NB4 (cell line): ENCODE measurements around the gene GNG8.

Source experiments
- DNase-seq: peaks from one replicate; pipeline ENCODE4 v3.0.0; 2010; ENCODE audit warnings: low read depth
- H3K4me3 ChIP-seq: one replicate; pipeline ENCODE4 v1.5.1; 2011; ENCODE audit warnings: mild to moderate bottlenecking, low read depth, low read length, moderate library complexity
- MYC ChIP-seq: IDR thresholded peaks from 2 replicates; pipeline ENCODE4 v1.6.1; 2011; ENCODE audit warnings: low read depth, low read length
- POLR2A ChIP-seq: IDR thresholded peaks from 2 replicates; pipeline ENCODE4 v1.6.1; 2011; ENCODE audit warnings: mild to moderate bottlenecking; ENCODE audit not compliant: insufficient read length; ENCODE audit errors: extremely low read depth
- TF ChIP-seq, protein P1 (sequence below): IDR thresholded peaks from one replicate; pipeline ENCODE4 v1.5.1; 2012; ENCODE audit warnings: low read depth, low read length
- TF ChIP-seq, protein P2 (sequence below): IDR thresholded peaks from 2 replicates; pipeline ENCODE4 v1.6.1; 2011; ENCODE audit warnings: low read depth, low read length

GNG8 gene

DNA sequence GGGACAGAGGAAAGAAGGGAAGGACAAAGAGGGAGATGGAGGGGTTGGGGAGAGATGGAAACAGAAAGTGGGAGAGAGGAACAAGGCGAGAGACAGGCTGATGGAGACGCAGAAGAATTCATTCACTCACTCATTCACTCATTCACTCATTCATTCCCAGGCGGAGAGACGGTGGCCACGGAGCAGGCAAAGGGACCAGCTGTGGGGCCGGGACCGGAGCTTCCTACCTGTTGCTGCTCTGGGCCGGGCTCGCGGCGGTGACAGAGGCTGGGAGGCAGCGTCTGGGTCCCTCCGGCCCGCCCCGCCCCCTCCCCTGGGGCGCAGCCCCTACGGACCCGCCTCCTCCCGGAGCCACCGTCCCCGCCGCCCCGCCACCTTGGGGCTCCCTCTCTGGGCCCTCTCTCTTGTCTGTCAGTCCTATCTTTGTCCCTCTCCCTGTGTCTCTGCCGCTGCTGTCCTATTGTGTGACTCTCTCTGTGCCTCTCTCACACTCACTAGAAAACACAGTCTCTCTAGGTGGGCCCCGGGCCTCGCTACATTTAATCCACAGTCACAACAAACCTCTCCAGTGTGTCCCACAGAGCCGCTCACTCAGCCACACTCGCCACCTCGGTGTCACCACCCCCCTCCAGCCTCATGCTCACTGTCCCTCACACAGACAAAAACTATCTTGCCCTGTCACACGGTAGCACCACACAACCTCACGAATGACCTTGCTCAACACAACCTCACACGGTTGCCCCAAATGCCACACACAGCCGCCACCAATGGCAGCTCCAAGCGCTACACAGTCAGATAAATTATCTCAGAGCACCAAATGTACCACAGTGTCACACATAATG lies at the start of gene GNG8:
TSS of gene GNG8 (minus strand) at position 283 of the 842 bp plus-strand sequence. CDS start 1,520 bp downstream, outside the sequence.
- TF ChIP-seq, protein P1, sequence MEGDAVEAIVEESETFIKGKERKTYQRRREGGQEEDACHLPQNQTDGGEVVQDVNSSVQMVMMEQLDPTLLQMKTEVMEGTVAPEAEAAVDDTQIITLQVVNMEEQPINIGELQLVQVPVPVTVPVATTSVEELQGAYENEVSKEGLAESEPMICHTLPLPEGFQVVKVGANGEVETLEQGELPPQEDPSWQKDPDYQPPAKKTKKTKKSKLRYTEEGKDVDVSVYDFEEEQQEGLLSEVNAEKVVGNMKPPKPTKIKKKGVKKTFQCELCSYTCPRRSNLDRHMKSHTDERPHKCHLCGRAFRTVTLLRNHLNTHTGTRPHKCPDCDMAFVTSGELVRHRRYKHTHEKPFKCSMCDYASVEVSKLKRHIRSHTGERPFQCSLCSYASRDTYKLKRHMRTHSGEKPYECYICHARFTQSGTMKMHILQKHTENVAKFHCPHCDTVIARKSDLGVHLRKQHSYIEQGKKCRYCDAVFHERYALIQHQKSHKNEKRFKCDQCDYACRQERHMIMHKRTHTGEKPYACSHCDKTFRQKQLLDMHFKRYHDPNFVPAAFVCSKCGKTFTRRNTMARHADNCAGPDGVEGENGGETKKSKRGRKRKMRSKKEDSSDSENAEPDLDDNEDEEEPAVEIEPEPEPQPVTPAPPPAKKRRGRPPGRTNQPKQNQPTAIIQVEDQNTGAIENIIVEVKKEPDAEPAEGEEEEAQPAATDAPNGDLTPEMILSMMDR, result no peak
- TF ChIP-seq POLR2A (no peak), MYC (no peak)
- TF ChIP-seq, protein P2, sequence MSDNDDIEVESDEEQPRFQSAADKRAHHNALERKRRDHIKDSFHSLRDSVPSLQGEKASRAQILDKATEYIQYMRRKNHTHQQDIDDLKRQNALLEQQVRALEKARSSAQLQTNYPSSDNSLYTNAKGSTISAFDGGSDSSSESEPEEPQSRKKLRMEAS, result no peak
- no peak within 1 kb of the TSS for H3K4me3 ChIP-seq
- DNase-seq, result no peak

DNA sequence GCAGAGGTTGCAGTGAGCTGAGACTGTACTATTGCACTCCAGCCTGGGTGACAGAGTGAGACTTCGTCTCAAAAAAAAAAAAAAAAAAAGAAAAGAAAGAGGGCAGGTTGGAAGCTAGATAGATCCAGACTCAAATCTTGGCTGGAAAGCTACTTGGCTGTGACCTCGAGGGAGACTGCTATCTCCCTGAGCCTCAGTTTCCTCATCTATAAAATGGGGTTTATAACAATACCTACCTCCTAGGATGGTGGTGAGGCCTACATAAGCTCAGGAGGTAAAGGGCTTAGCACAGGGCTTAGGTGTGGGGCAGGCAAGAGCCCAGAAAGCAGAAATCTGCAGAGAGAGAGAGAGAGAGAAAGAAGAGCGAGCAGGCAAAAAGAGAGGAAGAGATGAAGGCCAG lies 49.2 kb upstream of the GNG8 start:
- TF ChIP-seq, protein P2, result no peak
- no peak for DNase-seq
- H3K4me3 ChIP-seq, result no peak overlapping the region

DNA sequence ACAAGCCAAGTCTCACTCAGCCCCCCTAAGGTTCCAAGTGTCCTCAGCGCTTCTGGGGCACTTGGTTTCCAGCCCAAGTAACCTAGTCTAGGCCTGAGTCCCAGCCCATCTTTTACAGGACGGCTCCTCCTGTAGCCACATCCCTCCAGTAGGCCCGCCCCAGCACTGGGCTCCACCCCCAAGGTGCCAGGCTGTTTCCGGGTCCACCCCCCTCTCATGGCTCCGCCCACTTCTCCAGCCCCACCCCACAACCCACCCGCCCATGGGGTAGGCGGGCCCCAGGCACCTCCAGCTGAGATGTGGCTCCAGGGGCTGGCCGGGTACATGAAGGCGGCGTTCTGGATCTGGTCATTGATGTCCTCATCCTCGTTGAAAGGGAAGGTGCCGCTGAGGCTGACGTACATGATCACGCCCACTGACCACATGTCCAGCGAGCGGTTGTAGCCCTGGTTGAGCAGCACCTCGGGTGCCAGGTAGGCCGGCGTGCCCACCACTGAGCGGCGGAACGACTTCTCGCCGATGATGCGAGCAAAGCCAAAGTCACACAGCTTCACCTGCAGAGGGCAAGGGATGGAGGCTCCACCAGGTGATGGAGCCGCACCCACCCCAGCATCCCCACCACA lies 42.2 kb upstream of the GNG8 start:
- H3K4me3 ChIP-seq, result no peak overlapping the region
- TF ChIP-seq, protein P2, result no peak
- TF ChIP-seq MYC, result no peak
- no peak for TF ChIP-seq POLR2A
- TF ChIP-seq, protein P1, result no peak
- DNase-seq, result peak; percentile 77

DNA sequence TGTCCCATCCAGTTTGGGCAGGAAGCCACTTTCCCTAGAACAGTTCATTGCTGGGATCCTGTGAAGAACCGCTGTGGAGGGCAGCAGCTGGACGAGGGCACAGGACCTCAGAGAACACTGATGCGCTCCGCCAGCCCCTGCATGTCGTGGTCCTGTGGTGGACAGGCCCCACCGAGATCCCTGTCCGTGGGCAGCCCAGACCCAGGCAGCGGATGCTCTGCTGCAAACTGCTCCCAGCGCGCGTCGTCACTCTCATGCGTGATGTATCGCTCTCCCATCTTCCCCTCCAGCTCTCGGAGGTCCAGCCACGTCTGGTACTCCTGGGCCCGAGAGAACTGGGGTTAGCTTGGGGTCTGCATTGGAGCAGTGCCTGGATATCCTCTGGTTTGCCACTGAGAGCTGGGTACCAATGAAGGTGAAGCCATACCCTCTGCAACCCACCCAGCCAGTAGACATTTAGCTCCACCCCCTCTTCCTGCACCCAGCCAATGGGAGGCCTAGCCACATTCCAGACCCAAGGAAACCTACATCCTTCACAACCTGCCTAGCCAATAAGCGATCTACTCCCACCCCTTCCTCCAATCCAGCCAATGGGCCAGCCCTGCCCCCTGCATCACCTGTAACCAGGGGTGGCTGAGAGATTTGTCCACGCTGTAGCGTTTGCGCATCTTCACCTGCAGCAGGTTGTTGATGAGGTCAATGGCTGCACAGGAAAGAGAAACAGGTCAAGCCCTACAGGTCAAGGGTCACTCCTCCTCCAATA lies 38.6 kb upstream of the GNG8 start:
- TF ChIP-seq, protein P2, result no peak
- TF ChIP-seq, protein P1, result no peak
- no peak overlapping the region for H3K4me3 ChIP-seq
- peak; percentile 49 for DNase-seq

DNA sequence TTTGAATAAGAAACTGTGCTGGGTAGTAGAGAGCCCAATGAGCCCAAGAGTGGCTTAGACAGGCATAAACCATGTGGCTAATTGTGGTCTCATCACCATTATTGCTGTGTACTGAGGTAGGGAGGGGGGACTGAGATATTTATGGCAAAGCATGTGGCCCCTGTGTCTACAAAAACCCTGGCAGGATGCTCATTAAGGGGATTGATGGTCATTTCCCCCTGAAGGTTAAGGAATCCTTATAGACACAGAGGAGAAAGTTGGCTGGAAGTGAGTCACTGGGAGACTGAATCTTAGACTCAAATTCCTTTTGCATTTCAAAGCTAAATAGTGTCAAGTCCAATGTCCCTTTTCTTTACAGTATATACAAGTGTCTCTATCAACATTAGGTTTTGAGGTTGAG lies 34.8 kb upstream of the GNG8 start:
- no peak for DNase-seq
- TF ChIP-seq, protein P1, result no peak

DNA sequence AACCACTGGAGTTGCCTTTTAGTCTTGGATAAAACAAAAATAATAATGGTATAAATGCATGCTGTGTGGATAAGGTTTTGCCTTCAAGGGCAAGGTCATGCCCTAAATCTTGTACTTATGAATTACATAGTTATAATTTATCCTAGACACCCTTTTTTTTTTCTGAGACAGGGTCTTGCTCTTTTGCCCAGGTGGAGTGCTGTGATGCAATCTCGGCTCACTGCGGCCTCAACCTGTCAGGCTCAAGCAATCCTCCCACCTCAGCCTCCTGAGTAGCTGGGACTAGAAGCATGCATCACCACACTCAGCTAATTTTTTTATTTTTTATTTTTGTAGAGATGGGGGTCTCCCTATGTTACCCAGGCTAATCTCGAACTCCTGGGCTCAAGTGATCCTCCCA lies 32.7 kb upstream of the GNG8 start:
- TF ChIP-seq POLR2A, result no peak
- H3K4me3 ChIP-seq, result no peak overlapping the region
- no peak for DNase-seq

More for the DNA sequence above, 34.8 kb upstream of the GNG8 start:
- no peak overlapping the region for H3K4me3 ChIP-seq

DNA sequence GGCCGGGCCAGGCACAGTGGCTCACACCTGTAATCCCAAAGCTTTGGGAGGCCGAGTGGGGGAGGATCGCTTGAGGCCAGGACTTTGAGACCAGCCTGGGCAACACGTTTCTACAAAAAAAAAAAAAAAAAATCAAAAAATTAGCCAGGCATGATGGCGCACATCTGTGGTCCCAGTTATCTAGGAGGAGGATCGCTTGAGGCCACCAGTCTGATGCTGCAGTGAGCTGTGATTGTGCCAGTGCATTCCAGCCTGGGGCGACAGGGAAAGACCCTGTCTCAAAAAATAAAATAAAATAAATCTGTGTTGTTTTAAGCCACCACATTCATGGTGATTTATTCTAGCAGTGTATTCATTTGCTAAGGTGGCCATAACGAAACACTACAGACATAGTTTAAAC lies 29.1 kb upstream of the GNG8 start:
- no peak overlapping the region for H3K4me3 ChIP-seq
- no peak for DNase-seq
- TF ChIP-seq POLR2A (no peak), MYC (no peak)
- TF ChIP-seq, protein P2, result no peak
- TF ChIP-seq, protein P1, result no peak
